Measurements from ENCODE around the gene C12orf57. TPM values are rescaled to one million over a fixed set of nuclear protein-coding genes. Genes with fewer than 3 reads are reported as not detected.

C12orf57 gene
- total RNA-seq, 1 donor from 2014 or later, result 225 TPM

- H3K27ac Mint-ChIP-seq (ENCODE audit: unreplicated experiment), result peak overlapping the region; percentile 67
- no peaks in the 10 kb centered on the region for H3K9me3 Mint-ChIP-seq (ENCODE audit: unreplicated experiment)
- peak overlapping the region; percentile 85 for H3K4me3 Mint-ChIP-seq (ENCODE audit: unreplicated experiment)
- peak; percentile 80 for DNase-seq (ENCODE audit: low spot score)
- H3K27me3 Mint-ChIP-seq (ENCODE audit: unreplicated experiment), result peaks cover 37% of the 10 kb centered on the region
- TF ChIP-seq, protein P1, sequence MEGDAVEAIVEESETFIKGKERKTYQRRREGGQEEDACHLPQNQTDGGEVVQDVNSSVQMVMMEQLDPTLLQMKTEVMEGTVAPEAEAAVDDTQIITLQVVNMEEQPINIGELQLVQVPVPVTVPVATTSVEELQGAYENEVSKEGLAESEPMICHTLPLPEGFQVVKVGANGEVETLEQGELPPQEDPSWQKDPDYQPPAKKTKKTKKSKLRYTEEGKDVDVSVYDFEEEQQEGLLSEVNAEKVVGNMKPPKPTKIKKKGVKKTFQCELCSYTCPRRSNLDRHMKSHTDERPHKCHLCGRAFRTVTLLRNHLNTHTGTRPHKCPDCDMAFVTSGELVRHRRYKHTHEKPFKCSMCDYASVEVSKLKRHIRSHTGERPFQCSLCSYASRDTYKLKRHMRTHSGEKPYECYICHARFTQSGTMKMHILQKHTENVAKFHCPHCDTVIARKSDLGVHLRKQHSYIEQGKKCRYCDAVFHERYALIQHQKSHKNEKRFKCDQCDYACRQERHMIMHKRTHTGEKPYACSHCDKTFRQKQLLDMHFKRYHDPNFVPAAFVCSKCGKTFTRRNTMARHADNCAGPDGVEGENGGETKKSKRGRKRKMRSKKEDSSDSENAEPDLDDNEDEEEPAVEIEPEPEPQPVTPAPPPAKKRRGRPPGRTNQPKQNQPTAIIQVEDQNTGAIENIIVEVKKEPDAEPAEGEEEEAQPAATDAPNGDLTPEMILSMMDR (IDR thresholded peaks at IDR 0.05; ENCODE audit: unreplicated experiment), result no peak
- peaks cover 10% of the 10 kb centered on the region for H3K36me3 Mint-ChIP-seq (ENCODE audit: low read depth, unreplicated experiment)
- H3K4me1 Mint-ChIP-seq (ENCODE audit: unreplicated experiment), result peaks cover 30% of the 10 kb centered on the region
Observed at GRCh38 chr12:6946033-6946919, 2.5 kb downstream of the C12orf57 start.

DNA sequence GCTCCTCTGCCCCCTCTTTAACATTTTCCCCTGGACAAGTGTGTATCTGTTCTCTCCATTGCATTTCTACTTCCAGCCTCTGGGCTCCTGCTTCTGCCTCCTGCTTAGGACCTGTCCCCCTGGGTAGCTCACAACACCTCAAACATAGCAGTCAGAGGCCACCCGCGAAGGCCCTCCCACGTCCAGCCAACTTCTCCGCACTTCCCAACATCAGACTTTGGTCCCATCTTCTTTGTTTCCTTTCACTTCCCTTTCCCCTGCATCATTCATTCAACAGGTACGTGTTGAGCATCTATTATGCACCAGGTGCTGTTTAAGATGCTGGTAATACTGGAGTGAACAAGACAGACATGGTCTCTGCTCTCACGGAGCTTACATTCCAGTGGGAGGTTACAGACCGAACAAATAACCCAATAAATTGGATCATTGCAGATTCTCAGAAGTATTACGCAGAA is 3.1 kb downstream of the C12orf57 start:
- no peak for DNase-seq (ENCODE audit: low spot score)
- peaks cover 10% of the 10 kb centered on the region for H3K36me3 Mint-ChIP-seq (ENCODE audit: low read depth, unreplicated experiment)
- H3K4me3 Mint-ChIP-seq (ENCODE audit: unreplicated experiment), result peak overlapping the region; percentile 85
- peaks cover 30% of the 10 kb centered on the region for H3K4me1 Mint-ChIP-seq (ENCODE audit: unreplicated experiment)
- no peaks in the 10 kb centered on the region for H3K9me3 Mint-ChIP-seq (ENCODE audit: unreplicated experiment)
- peaks cover 37% of the 10 kb centered on the region for H3K27me3 Mint-ChIP-seq (ENCODE audit: unreplicated experiment)
- TF ChIP-seq, protein P1 (IDR thresholded peaks at IDR 0.05; ENCODE audit: unreplicated experiment), result no peak
- H3K27ac Mint-ChIP-seq (ENCODE audit: unreplicated experiment), result peak overlapping the region; percentile 67

- H3K9me3 Mint-ChIP-seq (ENCODE audit: unreplicated experiment), result no peaks in the 10 kb centered on the region
- peaks cover 32% of the 10 kb centered on the region for H3K4me1 Mint-ChIP-seq (ENCODE audit: unreplicated experiment)
- no peak for DNase-seq (ENCODE audit: low spot score)
- peaks cover 7% of the 10 kb centered on the region for H3K36me3 Mint-ChIP-seq (ENCODE audit: low read depth, unreplicated experiment)
- TF ChIP-seq, protein P1 (IDR thresholded peaks at IDR 0.05; ENCODE audit: unreplicated experiment), result no peak
- peaks cover 32% of the 10 kb centered on the region for H3K27me3 Mint-ChIP-seq (ENCODE audit: unreplicated experiment)
- no peak overlapping the region for H3K4me3 Mint-ChIP-seq (ENCODE audit: unreplicated experiment)
- peak overlapping the region; percentile 26 for H3K27ac Mint-ChIP-seq (ENCODE audit: unreplicated experiment)
Observed at GRCh38 chr12:6947615-6948014, 3.8 kb downstream of the C12orf57 start.

GRCh38 chr12:6948873-6949594 is 5.2 kb downstream of the C12orf57 start:
- TF ChIP-seq, protein P1 (IDR thresholded peaks at IDR 0.05; ENCODE audit: unreplicated experiment), result no peak

More at GRCh38 chr12:6948873-6949594, 5.2 kb downstream of the C12orf57 start:
- H3K9me3 Mint-ChIP-seq (ENCODE audit: unreplicated experiment), result no peaks in the 10 kb centered on the region
- no peak for DNase-seq (ENCODE audit: low spot score)
- H3K4me3 Mint-ChIP-seq (ENCODE audit: unreplicated experiment), result no peak overlapping the region
- H3K4me1 Mint-ChIP-seq (ENCODE audit: unreplicated experiment), result peaks cover 39% of the 10 kb centered on the region
- peak overlapping the region; percentile 43 for H3K27ac Mint-ChIP-seq (ENCODE audit: unreplicated experiment)
- H3K27me3 Mint-ChIP-seq (ENCODE audit: unreplicated experiment), result peaks cover 22% of the 10 kb centered on the region
- H3K36me3 Mint-ChIP-seq (ENCODE audit: low read depth, unreplicated experiment), result peaks cover 7% of the 10 kb centered on the region

Measured in endothelial cell (in vitro differentiated cells).